Mucosa of descending colon (tissue), 3 donors: Measurements from ENCODE around the gene P2RY4. TPM values are rescaled to one million over a fixed set of nuclear protein-coding genes. Genes with fewer than 3 reads are reported as not detected.

ENCODE experiments used
- ATAC-seq: fragments of 200-7000 bp; cut with Tn5 transposase; one replicate; pipeline ENCODE4 v1.9.1; 2020; ENCODE audit warnings: mild to moderate bottlenecking, moderate library complexity
- DNase-seq, 3 donors: peaks; one replicate each; pipeline ENCODE4 v3.0.0-alpha.2; 2020
- H3K36me3 ChIP-seq: fragments of 200-600 bp; one replicate; pipeline ENCODE4 v1.8.0; 2021; ENCODE audit warnings: low read depth, mild to moderate bottlenecking
- H3K4me1 ChIP-seq: fragments of 200-600 bp; one replicate; pipeline ENCODE4 v1.8.0; 2021; ENCODE audit warnings: low read depth, mild to moderate bottlenecking
- H3K4me3 ChIP-seq: fragments of 200-600 bp; one replicate; pipeline ENCODE4 v1.8.0; 2021; ENCODE audit warnings: mild to moderate bottlenecking
- H3K9me3 ChIP-seq: fragments of 200-600 bp; one replicate; pipeline ENCODE4 v1.8.0; 2021; ENCODE audit warnings: mild to moderate bottlenecking
- CTCF ChIP-seq: fragments of 200-600 bp; IDR thresholded peaks from one replicate; pipeline ENCODE4 v1.8.0; 2022; ENCODE audit warnings: antibody characterized with exemption, mild to moderate bottlenecking
- intact Hi-C, 2 donors: fragments of 100-400 bp; cut with DNase I in 1 of 2; cut with micrococcal nuclease in 1 of 2; formaldehyde crosslinking; loops; one replicate each; pipeline versions ENCODE4 v1.11.0 to v1.11.1; 2022; cut with DNase I, micrococcal nuclease
- total RNA-seq, 3 donors: library from RNA; stranded (reverse); fragmentation: NEBNext Ultra II Directional in 2 of 3; extraction: Animal tissue kit (Norgen Biotek cat#: 25700) in 2 of 3; gene quantifications; one replicate each; pipeline versions ENCODE4 v1.2.1 to v1.2.4, GENCODE V29; 2021 to 2023
- donor health status: DM: no; HTN: no; CAD: no; lungs with moderate emphysema.
- donor health status: DM: no; HTN: no; CAD: no.
- donor health status: DM: no; HTN: yes; CAD: no.

P2RY4 gene
- total RNA-seq, 3 donors from 2014 or later = 0.79 to 5.7 (median 1.3) TPM

- DNase-seq (no peak), ATAC-seq (no peak)
- intact Hi-C loops = loop anchor here in 1 of 2 donors (10.0 kb wide), 1 partner anchor 70 kb away; no protein-coding TSS in a partner anchor
- H3K4me3 ChIP-seq = no peak overlapping the region
- no peaks in the 10 kb centered on the region for H3K9me3 ChIP-seq
- no peaks in the 10 kb centered on the region for H3K36me3 ChIP-seq
- no peaks in the 10 kb centered on the region for H3K4me1 ChIP-seq
- TF ChIP-seq CTCF = no peak
Observed at GRCh38 chrX:70264784-70265183, 4.8 kb upstream of the P2RY4 start.

- no peaks in the 10 kb centered on the region for H3K4me1 ChIP-seq
- intact Hi-C loops = loop anchor here in 1 of 2 donors (10.0 kb wide), 1 partner anchor 68 kb away; no protein-coding TSS in a partner anchor
- no peaks in the 10 kb centered on the region for H3K36me3 ChIP-seq
- ATAC-seq = peak; percentile 93
- peak; percentile 47 to 69 (median 67) for DNase-seq
- H3K4me3 ChIP-seq = no peak overlapping the region
- no peaks in the 10 kb centered on the region for H3K9me3 ChIP-seq
- TF ChIP-seq CTCF = no peak
Observed at GRCh38 chrX:70262952-70263567, 3.1 kb upstream of the P2RY4 start.

- DNase-seq (peak in 1 of 3 donors; percentile 4), ATAC-seq (peak; percentile 74)
- intact Hi-C loops = no loop called here
Observed at GRCh38 chrX:70257423-70258288, 2.3 kb downstream of the P2RY4 start.

GRCh38 chrX:70255452-70255851 is 4.6 kb downstream of the P2RY4 start:
- no peaks in the 10 kb centered on the region for H3K4me1 ChIP-seq
- ATAC-seq = no peak
- H3K4me3 ChIP-seq = no peak overlapping the region
- intact Hi-C loops = no loop called here
- H3K36me3 ChIP-seq = no peaks in the 10 kb centered on the region
- no peak for TF ChIP-seq CTCF
- DNase-seq = no peak
- H3K9me3 ChIP-seq = no peaks in the 10 kb centered on the region

More at GRCh38 chrX:70257423-70258288, 2.3 kb downstream of the P2RY4 start:
- Histone ChIP-seq H3K4me3 (no peak overlapping the region), H3K4me1 (no peaks in the 10 kb centered on the region), H3K9me3 (no peaks in the 10 kb centered on the region), H3K36me3 (no peaks in the 10 kb centered on the region)
- no peak for TF ChIP-seq CTCF

GRCh38 chrX:70254909-70255308 is 5.1 kb downstream of the P2RY4 start:
- H3K4me1 ChIP-seq = no peaks in the 10 kb centered on the region
- intact Hi-C loops = no loop called here
- DNase-seq = no peak

More at GRCh38 chrX:70254909-70255308, 5.1 kb downstream of the P2RY4 start:
- Histone ChIP-seq H3K9me3 (no peaks in the 10 kb centered on the region), H3K4me3 (no peak overlapping the region), H3K36me3 (no peaks in the 10 kb centered on the region)
- ATAC-seq = no peak
- TF ChIP-seq CTCF = no peak
